ENCODE data around the gene CALR3.

CALR3 gene

DNA sequence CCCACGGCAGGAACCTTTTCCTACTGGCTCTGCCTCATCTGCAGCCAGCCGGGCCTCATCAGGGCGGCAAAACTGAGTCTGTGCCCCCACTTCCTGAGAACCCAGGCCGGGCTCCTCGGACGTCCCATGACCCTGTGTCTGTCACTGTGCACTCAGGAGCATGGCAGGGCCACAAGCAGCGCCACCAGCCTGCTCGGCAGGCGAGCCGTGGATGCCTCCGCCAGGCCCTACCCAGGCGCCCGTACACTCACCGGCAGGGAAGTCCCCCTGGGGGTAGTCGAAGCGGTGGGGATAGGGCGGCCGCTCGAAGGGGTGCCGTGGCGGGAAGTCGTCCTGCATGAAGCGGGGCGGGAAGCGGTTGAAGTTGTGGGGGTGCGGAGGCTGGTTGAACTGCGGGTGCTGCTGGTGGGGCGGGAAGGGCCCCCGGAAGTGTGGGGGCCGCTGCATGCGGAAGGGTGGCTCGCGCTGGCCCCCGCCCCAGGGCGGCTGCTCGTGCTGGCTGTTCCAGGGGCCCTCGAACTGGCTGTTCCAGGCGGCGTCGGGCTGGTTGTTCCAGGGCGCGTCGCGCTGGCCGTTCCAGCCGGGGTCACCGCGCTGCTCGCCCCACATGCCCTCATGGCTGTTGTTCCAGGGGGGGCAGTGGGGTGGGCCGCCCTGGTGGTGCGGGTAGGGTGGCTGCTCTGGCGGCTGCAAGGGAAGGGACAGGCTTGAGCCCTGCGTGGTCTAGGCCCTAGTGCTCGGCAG lies 29.2 kb upstream of the CALR3 start:
- H3K4me3 ChIP-seq (ENCODE audit: control insufficient read depth, low read depth, low read length): no peak overlapping the region
- TF ChIP-seq, protein P1, sequence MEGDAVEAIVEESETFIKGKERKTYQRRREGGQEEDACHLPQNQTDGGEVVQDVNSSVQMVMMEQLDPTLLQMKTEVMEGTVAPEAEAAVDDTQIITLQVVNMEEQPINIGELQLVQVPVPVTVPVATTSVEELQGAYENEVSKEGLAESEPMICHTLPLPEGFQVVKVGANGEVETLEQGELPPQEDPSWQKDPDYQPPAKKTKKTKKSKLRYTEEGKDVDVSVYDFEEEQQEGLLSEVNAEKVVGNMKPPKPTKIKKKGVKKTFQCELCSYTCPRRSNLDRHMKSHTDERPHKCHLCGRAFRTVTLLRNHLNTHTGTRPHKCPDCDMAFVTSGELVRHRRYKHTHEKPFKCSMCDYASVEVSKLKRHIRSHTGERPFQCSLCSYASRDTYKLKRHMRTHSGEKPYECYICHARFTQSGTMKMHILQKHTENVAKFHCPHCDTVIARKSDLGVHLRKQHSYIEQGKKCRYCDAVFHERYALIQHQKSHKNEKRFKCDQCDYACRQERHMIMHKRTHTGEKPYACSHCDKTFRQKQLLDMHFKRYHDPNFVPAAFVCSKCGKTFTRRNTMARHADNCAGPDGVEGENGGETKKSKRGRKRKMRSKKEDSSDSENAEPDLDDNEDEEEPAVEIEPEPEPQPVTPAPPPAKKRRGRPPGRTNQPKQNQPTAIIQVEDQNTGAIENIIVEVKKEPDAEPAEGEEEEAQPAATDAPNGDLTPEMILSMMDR (IDR thresholded peaks at IDR 0.05; ENCODE audit: control insufficient read depth, insufficient read depth, low read depth, low read length, missing control alignments): no peak
- DNase-seq (ENCODE audit: low read depth): no peak

DNA sequence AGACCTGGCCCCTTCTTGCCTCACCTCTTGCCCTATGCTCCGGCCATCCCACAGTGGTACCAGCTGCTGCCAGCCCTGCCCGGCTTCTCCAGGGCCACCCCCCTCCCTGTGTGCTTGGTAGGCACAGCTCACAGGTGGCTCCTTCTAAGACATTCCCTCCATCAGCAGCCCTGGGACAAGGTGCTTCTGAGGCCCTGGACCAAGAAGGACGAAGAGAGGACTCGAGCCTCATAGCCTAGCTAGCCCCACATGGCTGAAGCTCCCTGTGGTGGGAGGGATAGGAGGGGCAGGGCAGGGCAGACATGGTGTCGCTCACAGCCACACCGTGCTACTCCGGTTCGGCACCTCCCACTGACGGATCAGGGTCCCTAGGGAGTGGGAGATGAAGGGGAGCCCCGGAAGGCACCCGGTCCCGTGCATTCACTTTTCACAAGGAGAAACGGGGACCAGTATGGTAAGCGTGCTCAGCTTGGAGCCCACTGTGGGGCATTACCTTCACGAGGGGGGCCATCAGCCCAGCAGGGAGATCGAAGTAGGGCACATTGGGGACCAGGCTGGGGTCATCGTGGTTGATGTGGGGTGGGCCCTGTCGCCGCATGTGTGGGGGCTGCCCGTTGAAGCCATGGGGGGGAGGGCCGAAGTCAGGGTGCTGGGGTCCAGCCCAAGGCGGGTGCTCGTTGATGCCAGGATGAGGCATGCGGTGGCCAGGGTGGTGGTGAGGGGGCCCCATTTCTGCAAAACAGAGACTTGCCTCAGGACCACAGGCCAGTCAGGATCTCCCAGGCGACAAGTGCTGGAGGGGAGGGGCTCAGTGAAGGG lies 26.8 kb upstream of the CALR3 start:
- DNase-seq (ENCODE audit: low read depth): no peak
- H3K4me3 ChIP-seq (ENCODE audit: control insufficient read depth, low read depth, low read length): no peak overlapping the region

DNA sequence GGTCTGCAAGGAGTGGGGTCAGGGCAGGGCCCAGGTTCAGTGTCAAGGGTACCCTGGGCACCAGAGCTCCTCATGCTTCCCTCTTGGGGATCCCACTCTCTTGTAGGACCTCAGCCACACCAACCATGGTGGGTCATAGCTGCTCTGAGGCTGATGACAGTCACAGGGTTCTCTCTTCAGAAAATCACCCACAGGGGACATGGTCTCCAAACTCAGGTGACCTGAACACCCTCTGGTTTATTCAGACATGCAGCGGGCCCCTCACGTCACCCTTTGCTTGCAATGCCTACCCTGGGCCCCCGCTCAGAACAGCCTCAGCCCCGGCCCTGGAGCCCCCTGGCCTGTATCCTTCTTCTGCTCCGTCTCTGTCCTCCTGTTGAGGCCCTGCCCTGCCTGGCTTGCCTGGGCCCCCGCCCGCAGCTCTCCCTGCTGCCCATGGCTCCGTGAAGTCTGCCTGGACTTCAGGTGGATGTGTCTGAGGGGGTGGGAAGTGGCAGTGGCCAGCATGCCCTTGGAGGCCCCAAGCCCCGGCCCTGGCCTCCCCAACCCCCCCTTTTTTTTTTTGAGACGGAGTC lies 25.8 kb upstream of the CALR3 start:
- no peak overlapping the region for H3K4me3 ChIP-seq (ENCODE audit: control insufficient read depth, low read depth, low read length)
- no peak for DNase-seq (ENCODE audit: low read depth)
- TF ChIP-seq, protein P1 (IDR thresholded peaks at IDR 0.05; ENCODE audit: control insufficient read depth, insufficient read depth, low read depth, low read length, missing control alignments): no peak

More for the DNA sequence above, 26.8 kb upstream of the CALR3 start:
- TF ChIP-seq, protein P1 (IDR thresholded peaks at IDR 0.05; ENCODE audit: control insufficient read depth, insufficient read depth, low read depth, low read length, missing control alignments): no peak

DNA sequence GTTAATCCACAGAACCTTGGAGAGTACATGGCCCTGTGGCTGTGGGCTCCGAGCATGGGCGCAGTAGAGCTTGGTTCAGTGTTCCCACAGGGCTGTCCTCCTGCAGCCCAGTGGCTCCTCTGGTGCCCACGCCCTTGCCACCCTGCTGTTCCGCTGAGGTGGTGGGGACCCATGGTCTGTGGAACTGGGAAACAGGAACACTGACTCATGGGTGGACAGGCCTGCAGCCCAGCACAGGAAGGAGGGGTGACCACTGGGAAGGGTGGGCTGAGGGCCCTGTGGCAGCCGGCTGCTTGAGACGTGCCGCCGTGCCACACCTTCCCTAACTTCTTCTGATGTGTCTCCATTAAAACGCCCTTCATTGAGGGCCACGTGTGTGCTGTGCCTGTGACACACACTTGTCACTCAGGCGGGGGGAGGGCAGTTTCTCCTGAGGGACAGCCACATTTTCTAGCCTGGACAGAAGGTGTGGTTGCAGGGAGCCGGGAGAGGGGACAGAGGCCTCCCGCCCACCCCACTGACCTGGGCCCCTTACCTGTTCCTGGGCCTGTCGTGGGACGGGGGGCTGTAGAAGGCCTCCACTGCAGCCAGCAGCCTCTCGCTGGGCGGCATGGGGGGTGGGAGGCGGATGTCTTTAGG lies 25.1 kb upstream of the CALR3 start:
- no peak for DNase-seq (ENCODE audit: low read depth)
- TF ChIP-seq, protein P1 (IDR thresholded peaks at IDR 0.05; ENCODE audit: control insufficient read depth, insufficient read depth, low read depth, low read length, missing control alignments): no peak
- no peak overlapping the region for H3K4me3 ChIP-seq (ENCODE audit: control insufficient read depth, low read depth, low read length)

DNA sequence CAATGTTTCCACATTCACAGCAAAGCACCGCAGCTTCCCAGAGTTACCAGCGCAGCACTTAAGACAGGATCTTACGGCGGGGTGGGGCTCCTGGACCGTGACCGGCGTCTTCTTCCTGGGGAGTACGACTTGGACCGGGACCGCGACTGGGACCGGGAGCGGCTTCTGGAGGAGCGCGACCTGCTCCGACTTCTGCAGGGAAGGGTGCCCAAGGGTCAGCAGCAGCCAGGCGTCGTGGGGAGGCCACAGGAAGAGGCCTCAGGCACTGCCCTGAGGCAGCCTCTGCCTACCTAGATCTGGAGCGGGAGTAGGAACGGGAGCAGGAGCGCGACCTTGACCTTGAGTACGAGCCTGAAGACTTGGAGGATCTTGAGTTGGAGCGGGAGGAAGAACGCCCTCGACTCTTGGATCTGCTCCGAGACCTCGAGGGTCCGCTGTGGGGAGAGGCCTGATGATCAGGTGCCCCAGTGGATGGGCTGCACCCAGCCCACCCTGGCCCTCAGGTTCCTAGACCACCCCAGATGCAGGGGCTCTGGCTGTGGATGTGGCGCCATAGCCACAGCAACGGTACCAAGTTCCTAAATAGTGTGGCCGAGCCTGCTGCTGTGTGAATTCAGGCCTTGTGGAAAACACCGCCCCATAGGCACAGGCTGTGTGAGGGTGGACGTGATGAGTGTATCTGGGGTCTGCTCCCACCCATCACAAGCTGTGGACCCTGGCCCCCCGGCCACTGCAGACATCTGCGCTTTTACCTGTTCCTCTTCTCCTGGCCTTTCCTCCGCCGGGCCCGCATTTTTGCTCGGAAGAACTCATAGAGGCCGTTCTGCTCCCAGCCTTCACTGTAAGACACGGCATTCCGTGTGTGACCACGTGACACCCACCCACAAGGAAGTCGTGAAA lies 24.4 kb upstream of the CALR3 start:
- no peak overlapping the region for H3K4me3 ChIP-seq (ENCODE audit: control insufficient read depth, low read depth, low read length)
- no peak for DNase-seq (ENCODE audit: low read depth)
- TF ChIP-seq, protein P1 (IDR thresholded peaks at IDR 0.05; ENCODE audit: control insufficient read depth, insufficient read depth, low read depth, low read length, missing control alignments): no peak
